UCSD-AML1 (cell line): ENCODE measurements around the gene POLN.
"Not testable (repeated sequence)": the region's sequence is repeated elsewhere in the genome, so short reads cannot be mapped to it uniquely, and the experiment has no call there.

Experiments
- DNase-seq: peaks from one replicate; lab custom pipeline; 2025; ENCODE audit not compliant: unreplicated experiment; lab: John Stamatoyannopoulos, UW

POLN gene

GRCh38 chr4:2172161-2172560 lies 69.8 kb downstream of the POLN start:
- DNase-seq, result no peak

DNA sequence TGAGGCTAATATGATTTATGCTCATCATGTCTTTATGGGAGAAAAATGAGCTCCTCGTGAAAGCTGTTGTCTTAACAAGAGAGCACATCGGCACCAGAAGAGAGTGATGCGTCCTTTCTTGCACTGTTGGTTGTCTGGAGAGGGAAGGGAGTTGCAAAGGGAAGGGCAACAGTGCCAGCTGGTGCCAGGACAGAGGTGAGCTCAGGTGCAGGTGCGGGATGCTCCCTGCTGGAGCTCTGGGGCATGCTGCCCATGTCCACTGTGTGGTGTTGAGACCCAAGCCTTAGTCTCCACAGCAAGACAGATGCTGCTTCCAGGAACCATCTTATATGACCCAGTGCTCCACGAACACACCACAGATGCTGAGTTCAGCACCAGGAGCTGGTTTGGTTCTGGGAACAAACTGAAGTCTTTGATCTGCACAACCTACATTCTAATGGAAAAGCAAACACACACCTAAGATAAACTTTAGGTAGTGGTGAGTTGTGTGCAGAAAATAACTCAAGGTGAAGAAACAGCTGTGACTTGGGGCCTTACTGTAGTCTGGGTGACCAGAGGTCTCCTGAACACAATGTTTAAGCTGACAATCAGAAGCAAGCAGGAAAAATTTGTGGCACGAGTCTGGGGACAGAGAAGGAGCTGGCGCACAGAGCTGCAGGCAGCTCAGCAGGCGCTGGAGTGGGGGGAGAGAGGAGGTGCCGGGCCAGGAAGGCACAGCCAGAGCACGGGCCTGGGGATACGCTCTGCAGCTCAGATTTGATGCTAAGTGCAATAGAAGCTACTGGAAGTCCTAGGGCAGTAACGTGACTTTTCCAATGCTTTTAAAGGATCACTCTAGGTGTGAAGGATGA lies 73.2 kb downstream of the POLN start:
- DNase-seq, result no peak

GRCh38 chr4:2166253-2166652 lies 75.7 kb downstream of the POLN start:
- no peak for DNase-seq

- DNase-seq, result no peak
Observed at GRCh38 chr4:2165391-2165790, 76.5 kb downstream of the POLN start.

DNA sequence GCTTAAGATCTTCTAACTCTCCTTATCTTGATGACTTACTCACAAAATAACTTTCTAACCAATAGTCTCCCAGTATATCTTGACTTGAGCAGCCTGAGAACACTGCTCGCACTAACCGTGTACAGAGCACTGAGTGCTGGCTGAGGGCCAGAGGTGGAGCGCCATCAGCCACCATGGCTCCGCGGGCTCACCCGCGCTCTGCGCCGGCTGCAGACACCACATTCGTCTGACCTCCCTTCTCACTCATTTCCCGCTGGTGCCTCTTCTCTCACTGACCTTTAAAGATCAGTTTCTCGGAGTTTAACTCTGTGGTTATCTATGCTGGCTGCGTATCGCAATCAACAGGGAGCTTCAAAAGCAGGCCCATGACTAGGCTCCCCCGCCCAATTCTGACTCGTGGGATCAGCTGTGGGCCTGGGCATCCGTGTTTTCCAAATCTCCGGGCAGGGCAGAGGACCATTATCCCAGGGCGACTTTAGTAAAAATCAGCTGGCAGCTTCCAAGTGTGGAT lies 78.6 kb downstream of the POLN start:
- no peak for DNase-seq

DNA sequence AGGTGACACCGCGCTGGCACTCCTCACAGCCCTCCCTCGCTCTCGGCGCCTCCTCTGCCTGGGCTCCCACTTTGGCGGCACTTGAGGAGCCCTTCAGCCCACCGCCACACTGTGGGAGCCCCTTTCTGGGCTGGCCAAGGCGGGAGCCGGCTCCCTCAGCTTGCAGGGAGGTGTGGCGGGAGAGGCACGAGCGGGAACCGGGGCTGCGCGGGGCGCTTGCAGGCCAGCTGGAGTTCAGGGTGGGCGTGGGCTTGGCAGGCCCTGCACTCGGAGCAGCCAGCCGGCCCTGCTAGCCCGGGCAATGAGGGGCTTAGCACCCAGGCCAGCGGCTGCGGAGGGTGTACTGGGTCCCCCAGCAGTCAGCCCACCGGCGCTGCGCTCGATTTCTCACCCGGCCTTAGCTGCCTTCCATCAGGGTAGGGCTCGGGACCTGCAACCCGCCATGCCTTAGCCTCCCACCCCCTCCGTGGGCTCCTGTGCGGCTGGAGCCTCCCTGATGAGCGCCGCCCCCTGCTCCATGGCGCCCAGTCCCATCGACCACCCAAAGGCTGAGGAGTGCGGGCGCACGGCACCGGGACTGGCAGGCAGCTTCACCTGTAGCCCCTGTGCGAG lies 80.7 kb downstream of the POLN start:
- DNase-seq, result not testable (repeated sequence)

DNA sequence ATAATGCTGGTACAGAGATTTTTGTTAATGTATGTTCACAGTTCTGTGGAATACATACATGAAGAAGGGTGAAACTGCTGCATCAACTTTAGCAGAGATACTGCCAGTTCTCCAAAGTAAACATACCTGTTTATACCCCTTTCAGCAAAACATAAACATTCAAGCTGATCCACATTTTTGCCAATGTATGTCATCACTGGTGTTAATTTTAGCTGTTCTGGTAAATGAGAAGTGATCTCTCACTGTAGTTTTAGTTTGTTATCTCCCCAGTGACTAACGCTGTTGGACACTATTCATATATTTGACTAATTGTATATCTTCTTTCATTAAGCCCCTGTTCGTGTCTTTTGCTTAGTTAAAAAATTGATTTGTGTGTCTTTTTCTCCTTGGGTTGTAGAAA lies 82.0 kb downstream of the POLN start:
- DNase-seq, result no peak

DNA sequence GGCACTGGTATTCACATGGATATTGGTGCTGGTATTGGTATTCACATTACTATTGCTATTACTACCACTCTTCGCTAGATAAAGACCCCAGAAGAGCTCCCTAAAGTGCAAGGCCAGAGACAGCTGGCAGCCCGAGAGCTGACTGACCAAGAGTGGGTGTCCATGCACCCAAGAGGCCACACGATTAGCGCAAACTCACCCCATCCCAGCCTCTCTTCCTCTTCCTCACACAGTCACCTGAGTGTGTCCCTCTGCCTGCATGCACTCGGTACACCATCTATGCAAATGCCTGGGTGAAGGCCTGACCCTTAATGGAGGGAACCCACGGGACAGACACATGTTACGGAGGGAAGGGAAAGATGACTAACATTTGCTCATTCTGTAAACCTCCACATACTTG lies 86.7 kb downstream of the POLN start:
- no peak for DNase-seq

GRCh38 chr4:2154215-2154740 lies 87.6 kb downstream of the POLN start:
- DNase-seq, result no peak

DNA sequence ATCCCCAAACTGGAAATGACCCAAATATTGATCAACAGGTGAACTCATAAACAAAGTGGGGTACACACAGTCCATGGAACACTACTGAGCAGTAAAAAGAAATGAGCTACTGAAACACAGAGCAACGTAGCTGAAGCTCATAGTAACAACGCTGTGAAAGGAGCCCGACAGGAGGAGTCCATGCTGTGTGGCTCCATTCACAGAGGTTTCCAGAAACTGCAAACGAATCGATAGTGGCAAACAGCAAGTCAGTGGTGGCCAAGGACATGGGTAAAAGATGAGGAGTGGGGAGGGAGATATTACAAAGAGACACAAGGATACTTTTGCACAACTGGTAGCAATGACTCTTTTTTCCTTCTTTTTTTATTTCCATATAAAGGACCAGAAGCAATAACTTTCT lies 90.4 kb downstream of the POLN start:
- DNase-seq, result no peak

DNA sequence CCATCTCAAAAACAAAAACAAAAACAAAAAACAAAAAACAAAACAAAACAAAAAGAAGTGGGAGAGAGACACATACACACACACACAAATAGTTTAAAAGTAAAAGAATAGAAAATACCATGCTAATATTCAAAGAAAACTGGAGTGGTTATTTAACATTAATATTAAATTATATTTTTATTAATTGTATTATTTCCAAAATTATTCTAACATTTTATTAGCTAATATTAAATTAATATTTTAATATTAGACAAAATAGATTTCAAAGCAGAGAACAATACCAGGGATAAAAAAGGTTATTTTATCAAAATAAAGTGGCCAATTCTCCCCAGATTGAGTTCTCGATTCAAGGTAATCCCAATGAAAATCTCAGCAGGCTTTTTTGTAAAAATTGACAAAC lies 91.8 kb downstream of the POLN start:
- no peak for DNase-seq

DNA sequence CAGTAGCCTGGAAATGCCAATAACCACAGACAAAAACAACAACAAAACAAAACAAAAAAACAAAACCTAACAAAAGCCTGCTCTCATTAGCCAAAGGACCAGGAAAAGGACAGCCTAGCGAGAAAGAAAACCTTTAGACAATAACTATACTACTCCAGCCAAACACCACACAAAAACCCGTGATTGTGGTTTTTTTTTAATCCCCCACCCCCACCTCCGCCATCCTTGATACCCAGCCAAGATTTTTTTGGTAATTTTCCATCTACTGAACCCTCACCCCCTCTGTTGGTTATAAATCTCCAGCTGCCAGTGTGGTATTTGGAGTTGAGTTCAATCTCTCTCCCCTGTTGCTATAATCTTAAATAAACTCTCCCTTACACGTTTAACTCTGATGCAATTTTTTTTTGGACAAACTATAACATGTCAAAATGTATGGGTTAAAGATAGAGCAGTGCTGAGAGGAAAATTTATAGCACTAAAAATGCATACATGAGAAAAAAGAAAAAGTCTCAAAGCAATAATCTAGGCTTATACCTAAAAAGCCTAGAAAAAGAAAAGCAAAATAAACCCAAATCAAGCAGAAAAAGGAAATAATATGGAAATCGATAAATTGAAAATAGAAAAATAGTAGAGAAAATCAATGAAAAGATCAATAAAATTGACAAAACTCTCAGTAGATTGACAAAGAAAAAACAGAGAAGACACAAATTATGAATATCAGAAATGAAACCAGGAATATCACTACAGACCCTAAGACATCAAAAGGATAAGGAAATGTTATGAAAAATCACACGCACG lies 99.1 kb downstream of the POLN start:
- no peak for DNase-seq

DNA sequence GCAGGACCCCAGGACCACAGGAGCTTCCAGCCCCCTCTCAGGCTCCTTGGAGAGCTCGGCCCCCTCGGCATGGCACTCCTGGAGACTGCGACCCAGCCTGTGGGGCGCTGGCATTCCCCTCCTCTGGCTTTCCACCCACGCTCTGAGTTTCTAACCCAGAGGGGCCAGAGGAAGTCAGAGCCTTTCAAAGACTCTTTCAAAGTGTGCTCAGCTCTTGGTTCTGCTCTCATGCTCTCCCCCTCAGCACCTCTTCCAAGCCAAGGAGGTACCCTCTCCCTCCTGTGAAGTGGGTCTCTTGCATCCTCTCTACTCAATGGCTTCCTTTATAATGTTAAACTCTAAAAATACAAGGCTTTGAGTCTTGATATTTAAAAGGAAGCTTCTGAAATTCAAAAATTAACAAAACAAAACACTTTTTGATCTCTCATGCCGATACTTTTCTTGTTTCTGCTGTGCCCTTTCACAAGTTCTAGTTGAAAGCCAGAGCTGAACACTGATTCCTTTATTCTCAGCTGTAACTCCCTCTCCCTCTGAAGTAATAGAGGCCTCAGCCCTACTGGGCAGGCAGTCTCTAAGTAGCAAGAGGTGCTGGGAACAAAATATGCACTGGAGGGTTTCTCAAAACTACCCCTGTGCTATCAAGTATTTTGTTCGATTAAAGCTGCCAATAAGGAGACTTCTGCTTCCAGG lies 100.0 kb downstream of the POLN start:
- no peak for DNase-seq

DNA sequence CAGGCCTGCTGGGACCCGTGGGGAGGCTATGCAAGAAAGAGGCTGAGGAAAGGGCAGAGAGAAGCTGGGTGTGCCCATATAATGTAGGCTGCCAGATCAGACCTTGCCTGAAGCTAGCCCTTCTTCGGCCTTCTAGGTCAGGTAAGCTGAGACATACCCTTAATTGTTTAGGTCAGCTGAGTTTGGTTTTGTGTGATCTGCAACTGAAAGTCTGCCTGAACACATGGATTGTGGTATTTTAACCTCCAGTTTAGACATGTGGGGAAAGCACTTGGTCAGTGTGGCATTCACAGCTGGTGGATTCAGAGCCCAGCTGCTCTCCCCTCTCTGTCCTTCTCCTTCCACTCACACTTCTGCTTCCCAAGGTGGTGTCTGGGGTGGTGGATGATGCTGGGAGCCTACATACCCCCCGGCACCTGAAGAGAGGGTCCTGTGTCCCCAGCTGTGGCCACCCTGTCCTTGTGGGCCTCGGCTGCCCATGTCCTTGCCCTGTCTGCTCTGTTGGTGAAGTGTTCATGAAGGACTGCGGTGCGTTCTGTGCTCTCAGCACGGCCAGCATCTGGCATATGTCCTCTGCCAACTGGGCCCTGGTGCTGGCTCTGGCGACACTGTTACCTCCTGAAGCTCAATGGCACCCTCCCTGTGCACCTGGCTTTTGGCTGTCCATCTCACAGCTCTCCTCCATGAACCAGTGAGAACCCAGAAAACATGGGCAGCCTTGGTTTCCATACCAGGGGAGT lies 100.7 kb downstream of the POLN start:
- DNase-seq, result no peak

DNA sequence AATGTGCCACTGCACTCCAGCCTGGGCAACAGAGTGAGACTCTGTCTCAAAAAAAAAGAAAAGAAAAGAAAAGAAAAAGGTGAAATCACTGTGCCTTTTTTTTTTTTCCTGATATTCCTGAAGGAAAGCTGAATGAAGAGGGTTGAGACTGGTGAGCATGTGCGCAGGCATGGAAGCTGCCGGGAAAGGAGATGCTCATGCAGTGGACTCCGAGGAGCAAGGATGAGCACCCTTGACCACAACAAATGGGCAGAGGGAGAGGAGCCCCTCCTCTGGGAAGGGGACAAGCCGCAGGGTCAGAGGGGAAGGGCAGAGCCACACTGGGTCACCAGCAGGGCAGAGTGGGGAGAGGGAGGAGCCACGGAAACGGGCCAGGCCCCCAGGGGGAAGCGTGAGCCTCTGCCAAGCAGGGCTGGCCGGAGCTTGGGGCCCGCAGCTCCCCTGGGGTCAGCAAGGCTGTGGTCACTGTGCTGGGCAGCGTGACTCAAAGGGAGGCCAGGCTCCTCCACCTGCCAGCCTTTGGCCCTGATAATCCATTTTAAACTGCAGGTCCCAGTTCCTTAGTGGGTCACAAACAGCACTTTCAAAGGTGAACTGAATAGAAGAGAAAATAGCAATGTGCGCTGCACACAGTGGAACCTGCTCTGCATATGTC lies 102.9 kb downstream of the POLN start:
- DNase-seq, result no peak

DNA sequence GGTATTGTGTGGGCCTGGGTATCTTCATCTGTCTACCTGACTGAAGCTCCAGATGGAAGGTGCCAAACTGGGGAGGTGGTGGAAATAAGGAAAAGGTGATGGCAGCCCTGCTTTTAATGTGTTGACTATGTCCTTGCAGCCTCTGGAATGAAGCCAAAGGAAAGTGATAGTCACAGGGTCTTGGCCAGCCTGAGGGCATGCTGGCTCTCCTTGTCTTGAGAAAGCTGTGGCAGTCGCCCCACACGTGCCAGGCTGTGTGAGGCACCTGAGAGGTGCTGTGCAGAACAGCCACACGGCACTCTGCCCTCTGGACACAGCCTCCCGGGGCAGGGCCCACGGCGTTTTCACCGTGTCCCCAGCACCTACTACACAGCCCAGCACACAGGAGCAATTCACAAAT lies 105.2 kb downstream of the POLN start:
- no peak for DNase-seq

GRCh38 chr4:2135083-2135482 lies 106.8 kb downstream of the POLN start:
- peak; percentile 28 for DNase-seq

- no peak for DNase-seq
Observed at GRCh38 chr4:2132438-2132837, 109.5 kb downstream of the POLN start.

- no peak for DNase-seq
Observed at GRCh38 chr4:2127609-2128332, 114.2 kb downstream of the POLN start.
